Measurements from ENCODE around the gene HEXIM2. TPM values are rescaled to one million over a fixed set of nuclear protein-coding genes. Genes with fewer than 3 reads are reported as not detected.

The HEXIM2 gene
- total and polyA plus RNA-seq, 2 of the 4 experiments (the other 2 are of a cell fraction): 4.5 to 6.1 TPM

GRCh38 chr17:45175759-45176115 is 14.1 kb downstream of the HEXIM2 start:
- WGBS, 2 experiments (ENCODE audit: extremely low coverage in 2 of 2, insufficient read length in 1 of 2): no CpG with 5 or more reads among the region's 3 CpGs
- H4K91ac ChIP-seq (ENCODE audit: insufficient read depth, low read depth, low read length): no peak overlapping the region
- no peak overlapping the region for H2AK5ac ChIP-seq (ENCODE audit: low read depth, low read length)
- no peak overlapping the region for H2BK5ac ChIP-seq (ENCODE audit: low read depth, low read length, poor library complexity, severe bottlenecking)
- in situ Hi-C loops (cut with MboI; ENCODE audit: low sequenced_read_pairs): no loop called here
- 0 out of 2 replicates have a peak overlapping the region, but pooled peaks have one; percentile 24 for H2BK20ac ChIP-seq (ENCODE audit: low read depth, low read length)
- peak overlapping the region; percentile 79 for H2AFZ ChIP-seq (replicated peaks; ENCODE audit: low read length, poor library complexity)
- no peak for ATAC-seq (ENCODE audit: low read depth)
- no peak for TF ChIP-seq CHD1 (IDR thresholded peaks at IDR 0.05; ENCODE audit: low read depth, low read length)
- TF ChIP-seq POLR2A (IDR thresholded peaks at IDR 0.05; ENCODE audit: low read depth, low read length): no peak
- no peak for TF ChIP-seq CTCF (conservative IDR thresholded peaks at IDR 0.05; ENCODE audit: low read depth, low read length)
- no peak for TF ChIP-seq FOS (IDR thresholded peaks at IDR 0.05; ENCODE audit: low read depth, low read length)
- TF ChIP-seq RAD21 (IDR thresholded peaks at IDR 0.05; ENCODE audit: low read length): no peak
- no peak for TF ChIP-seq MAZ (IDR thresholded peaks at IDR 0.05; ENCODE audit: borderline replicate concordance, low read depth, low read length)
- no peak for TF ChIP-seq MXI1 (IDR thresholded peaks at IDR 0.05; ENCODE audit: borderline replicate concordance, low read depth, low read length)
- TF ChIP-seq RFX5 (IDR thresholded peaks at IDR 0.05; ENCODE audit: low read depth, low read length): no peak
- peaks cover 26% of the 10 kb centered on the region for H3K4me1 ChIP-seq (ENCODE audit: control insufficient read depth, insufficient read depth, low read length)
- CTCF ChIA-PET: interaction anchor here (0.7 to 3.4 kb wide), 3 partner anchors 22 to 40 kb away, joined by 6 to 10 read pairs (median 9); partner anchors contain the start of gene ACBD4
- H3K36me3 ChIP-seq (ENCODE audit: control insufficient read depth, insufficient read depth, low read length): no peaks in the 10 kb centered on the region
- DNase-seq: no peak
- H3K23ac ChIP-seq (ENCODE audit: low read depth, low read length): no peak overlapping the region
- H3K4me3 ChIP-seq (ENCODE audit: insufficient read depth, low read depth, low read length): no peak overlapping the region
- peak overlapping the region in 1 of 2 experiments; percentile 86; a peak in 1 of 4 replicates for H4K8ac ChIP-seq (ENCODE audit: low read depth in 2 of 2, low read length in 2 of 2)
- H3K9me3 ChIP-seq (ENCODE audit: control insufficient read depth, insufficient read depth, low read length): no peaks in the 10 kb centered on the region
- intact Hi-C loops (cut with micrococcal nuclease): no loop called here
- H3K56ac ChIP-seq (ENCODE audit: extremely low read depth, insufficient read depth, low read length): no peak overlapping the region
- BruUV-seq (replicated peaks): no TSS peak
- no peak overlapping the region for H3K18ac ChIP-seq (ENCODE audit: low read depth, low read length)
- POLR2A ChIA-PET (ENCODE audit: unreplicated experiment): no interaction called here
- no peak overlapping the region for H3K9ac ChIP-seq (ENCODE audit: low read depth, low read length)
- no peak overlapping the region for H2BK120ac ChIP-seq (ENCODE audit: low read depth, low read length)
- H4K5ac ChIP-seq (ENCODE audit: low read depth, low read length): no peak overlapping the region
- no peak overlapping the region for H3K4me2 ChIP-seq (ENCODE audit: low read depth, low read length)
- H3K9me1 ChIP-seq (ENCODE audit: insufficient read depth, low read length): peaks cover 27% of the 10 kb centered on the region
- no peaks in the 10 kb centered on the region for H3K27me3 ChIP-seq (ENCODE audit: control insufficient read depth, insufficient read depth, low read length)
- no peak overlapping the region for H3K4ac ChIP-seq (ENCODE audit: low read depth, low read length)
- no peak overlapping the region for H2AK9ac ChIP-seq (replicated peaks; ENCODE audit: low read depth, low read length, poor library complexity)
- H4K20me1 ChIP-seq (ENCODE audit: insufficient read depth, low read length): no peaks in the 10 kb centered on the region
- H3K79me1 ChIP-seq (ENCODE audit: low read depth in 1 of 2, low read length in 2 of 2): peaks cover 0 to 19% of the 10 kb centered on the region in 2 experiments; a peak in 1 of 4 replicates
- H2BK15ac ChIP-seq (ENCODE audit: low read depth, low read length): no peak overlapping the region
- peak overlapping the region; percentile 78; the same call in 1 of the 2 replicates for H3K14ac ChIP-seq (replicated peaks; ENCODE audit: low read depth, low read length)
- no peak overlapping the region for H3K27ac ChIP-seq (ENCODE audit: insufficient read depth, low read length)
- dilution Hi-C loops (cut with HindIII; ENCODE audit: low sequenced_read_pairs, unreplicated experiment): no loop called here

Measured in IMR-90 (cell line).